Measurements from ENCODE around the gene PMEPA1. TPM values are rescaled to one million over a fixed set of nuclear protein-coding genes. Genes with fewer than 3 reads are reported as not detected.

The PMEPA1 gene
- total and polyA plus RNA-seq, 5 experiments from 2014 or later: 1.6 to 14.3 (median 5.0) TPM

Other genes with a start within 250 kb of the PMEPA1 start
- gene CTCFL, start 184.9 kb downstream of the PMEPA1 start, total RNA-seq: not detected
- not detected for gene CTCFL, start 184.9 kb downstream of the PMEPA1 start, polyA plus RNA-seq
- not detected for gene PCK1, start 148.9 kb downstream of the PMEPA1 start, total RNA-seq
- gene PCK1, start 148.9 kb downstream of the PMEPA1 start, polyA plus RNA-seq: not detected
- 10 to 100 TPM; 10.2 to 10.5 TPM for gene ZBP1, start 89.6 kb downstream of the PMEPA1 start, total RNA-seq
- 10 to 100 TPM in 1 of 3 donors, 1 to 10 TPM in 2; 6.2 to 10.9 (median 6.4) TPM for gene ZBP1, start 89.6 kb downstream of the PMEPA1 start, polyA plus RNA-seq